GM20000 (cell line): ENCODE measurements around the gene CCDC88C.
"Not testable (repeated sequence)": the region's sequence is repeated elsewhere in the genome, so short reads cannot be mapped to it uniquely, and the experiment has no call there.

Experiments used
- DNase-seq: peaks from one replicate; pipeline ENCODE4 v3.0.0; 2012; ENCODE audit warnings: low spot score
- TF ChIP-seq, protein P1 (sequence below): IDR thresholded peaks from 2 replicates; pipeline ENCODE4 v1.5.1; 2012; ENCODE audit warnings: mild to moderate bottlenecking, control low read depth; ENCODE audit errors: extremely low read depth, missing control alignments

The CCDC88C gene

DNA sequence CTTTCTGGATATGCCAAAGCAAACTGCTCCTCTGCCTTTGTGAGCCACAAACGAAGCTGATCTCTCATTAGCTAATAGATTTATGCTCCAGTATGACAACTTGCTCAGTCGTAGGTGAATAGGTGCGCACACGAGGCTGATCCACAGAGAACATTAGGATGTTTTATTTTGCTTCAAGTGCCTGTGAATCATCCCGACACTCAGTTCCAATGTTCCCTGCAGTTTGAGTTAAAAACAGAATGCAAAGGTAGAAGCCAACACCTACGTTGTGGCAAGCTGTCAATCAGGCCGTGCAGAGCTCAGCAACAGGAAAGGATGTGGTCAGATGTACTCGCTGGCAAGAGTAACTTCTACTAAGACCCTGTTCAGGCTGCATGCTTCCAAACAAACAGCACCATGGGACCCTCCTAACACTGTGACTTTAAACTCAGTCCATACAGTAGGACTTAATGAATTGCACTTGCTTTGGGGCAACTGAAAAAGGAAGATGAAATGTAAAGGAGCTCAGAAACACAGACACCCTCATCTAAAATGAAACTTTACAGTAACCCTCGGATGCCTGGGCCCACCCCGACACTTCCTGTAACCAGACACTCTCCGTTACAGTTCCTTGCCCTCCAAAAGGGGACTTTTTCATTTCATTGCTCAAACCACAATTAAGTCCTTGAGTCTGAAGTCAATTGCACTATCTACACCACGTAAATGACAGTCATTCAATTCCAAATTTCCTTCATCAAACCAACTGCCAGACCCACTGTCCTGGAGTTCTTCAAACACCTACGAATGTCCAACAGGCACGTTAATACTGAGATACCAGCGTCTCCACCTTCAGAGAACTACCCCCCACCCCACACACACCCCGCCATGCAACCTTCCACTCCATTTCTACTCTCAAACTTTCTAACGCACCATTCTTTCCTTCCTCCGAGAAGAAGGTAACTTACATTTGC is 1.6 kb downstream of the CCDC88C start:
- peak; percentile 87 for DNase-seq

GRCh38 chr14:91414475-91414833 is 3.2 kb downstream of the CCDC88C start:
- no peak for DNase-seq
- TF ChIP-seq, protein P1, sequence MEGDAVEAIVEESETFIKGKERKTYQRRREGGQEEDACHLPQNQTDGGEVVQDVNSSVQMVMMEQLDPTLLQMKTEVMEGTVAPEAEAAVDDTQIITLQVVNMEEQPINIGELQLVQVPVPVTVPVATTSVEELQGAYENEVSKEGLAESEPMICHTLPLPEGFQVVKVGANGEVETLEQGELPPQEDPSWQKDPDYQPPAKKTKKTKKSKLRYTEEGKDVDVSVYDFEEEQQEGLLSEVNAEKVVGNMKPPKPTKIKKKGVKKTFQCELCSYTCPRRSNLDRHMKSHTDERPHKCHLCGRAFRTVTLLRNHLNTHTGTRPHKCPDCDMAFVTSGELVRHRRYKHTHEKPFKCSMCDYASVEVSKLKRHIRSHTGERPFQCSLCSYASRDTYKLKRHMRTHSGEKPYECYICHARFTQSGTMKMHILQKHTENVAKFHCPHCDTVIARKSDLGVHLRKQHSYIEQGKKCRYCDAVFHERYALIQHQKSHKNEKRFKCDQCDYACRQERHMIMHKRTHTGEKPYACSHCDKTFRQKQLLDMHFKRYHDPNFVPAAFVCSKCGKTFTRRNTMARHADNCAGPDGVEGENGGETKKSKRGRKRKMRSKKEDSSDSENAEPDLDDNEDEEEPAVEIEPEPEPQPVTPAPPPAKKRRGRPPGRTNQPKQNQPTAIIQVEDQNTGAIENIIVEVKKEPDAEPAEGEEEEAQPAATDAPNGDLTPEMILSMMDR: no peak

More for the DNA sequence above, 1.6 kb downstream of the CCDC88C start:
- TF ChIP-seq, protein P1: no peak

DNA sequence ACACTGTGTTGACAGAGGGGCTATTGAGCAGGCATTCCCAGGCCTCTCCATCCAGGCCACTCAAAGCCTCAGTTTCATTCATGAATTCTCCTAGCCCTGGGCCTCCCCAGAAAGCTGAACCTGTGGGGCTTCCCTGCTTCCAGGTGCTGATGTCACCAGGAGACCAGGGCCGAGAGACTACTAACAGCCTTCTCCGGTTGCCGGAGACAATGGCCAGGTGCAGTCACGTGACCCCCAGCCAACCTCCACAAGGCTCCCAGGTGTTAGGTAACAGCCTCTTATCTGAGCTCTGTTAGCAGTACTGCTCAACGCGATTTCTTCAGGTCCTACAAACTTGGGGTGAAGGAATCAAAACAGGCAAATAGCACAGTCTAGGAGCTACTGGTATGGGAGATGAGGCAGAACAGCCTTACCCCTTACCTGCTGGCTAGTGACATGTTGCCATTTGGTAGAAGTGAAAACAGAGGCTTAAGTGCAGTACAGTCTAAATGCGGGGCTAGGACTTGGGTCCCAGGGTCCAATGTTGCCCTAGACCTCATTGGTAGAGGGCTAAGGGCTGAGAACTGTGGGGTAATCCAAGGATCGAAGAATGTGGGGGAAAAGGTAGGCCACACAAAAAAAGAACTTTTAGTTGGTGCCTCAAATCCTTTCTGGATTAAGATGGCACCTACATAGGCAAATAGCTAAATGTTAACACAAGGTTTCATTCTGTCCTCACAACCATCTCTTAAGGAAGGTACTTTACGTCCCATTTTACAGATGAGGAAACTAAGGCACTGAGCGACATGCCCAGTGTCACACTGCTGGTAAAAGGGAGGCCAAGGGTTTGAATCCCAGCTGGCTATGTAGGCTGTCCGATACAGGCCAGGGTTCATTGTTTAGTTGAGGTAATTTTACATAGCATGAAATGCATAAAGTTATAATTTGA is 3.8 kb downstream of the CCDC88C start:
- no peak for DNase-seq
- TF ChIP-seq, protein P1: no peak

DNA sequence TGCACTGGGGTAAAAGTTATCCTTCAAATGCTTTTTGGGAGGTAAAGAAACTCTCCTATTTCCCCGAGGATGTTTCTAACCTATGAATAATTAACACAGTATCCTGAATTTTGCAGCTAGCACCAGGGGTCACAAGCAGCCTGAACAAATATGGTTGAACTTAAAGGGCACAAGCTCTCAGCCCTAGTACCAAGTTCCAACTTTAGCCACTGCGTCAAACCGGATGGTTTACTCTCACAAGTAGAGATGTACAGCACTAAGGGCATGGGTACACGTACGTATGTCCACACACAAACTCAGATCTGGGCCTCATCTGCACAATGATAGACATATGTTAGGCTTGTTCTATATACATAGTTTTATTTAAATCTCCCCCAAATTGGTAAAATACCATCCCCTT is 4.7 kb downstream of the CCDC88C start:
- TF ChIP-seq, protein P1: no peak
- DNase-seq: no peak

DNA sequence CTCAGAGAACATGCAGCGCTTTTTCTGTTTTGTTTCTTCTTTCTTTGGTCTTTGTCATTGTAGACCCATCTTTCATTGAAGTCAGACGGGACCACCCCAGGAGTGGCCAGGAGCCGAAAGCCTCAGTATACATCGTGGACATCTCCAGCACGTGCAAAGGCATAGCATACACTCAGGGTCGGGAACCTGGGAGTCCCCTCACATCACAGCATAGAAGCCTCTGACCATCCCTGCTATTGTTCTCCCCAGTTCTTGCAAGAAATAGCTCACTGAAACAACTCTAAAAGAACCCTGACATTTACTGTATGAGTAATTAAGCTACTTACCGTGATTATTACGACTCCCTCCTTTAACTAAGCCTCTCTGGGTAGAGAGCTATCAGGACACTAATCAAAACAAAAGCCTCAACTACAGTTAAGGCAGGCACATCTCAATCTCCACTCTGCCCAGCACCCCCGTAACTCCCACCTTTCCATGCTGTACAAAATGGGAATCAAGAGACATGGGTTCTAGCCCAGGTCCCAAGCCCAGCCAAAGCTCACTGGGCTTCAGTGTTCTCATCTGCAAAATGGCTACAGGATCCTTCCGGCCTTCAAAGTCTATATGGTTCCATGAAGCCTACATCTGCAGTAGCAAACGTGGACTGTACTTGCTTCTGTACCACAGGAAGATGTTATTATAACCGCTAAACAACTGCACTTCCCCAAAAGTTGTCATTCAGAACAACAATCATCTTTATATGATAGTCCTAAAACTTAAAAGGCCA is 6.7 kb downstream of the CCDC88C start:
- TF ChIP-seq, protein P1: no peak
- DNase-seq: peak; percentile 38

DNA sequence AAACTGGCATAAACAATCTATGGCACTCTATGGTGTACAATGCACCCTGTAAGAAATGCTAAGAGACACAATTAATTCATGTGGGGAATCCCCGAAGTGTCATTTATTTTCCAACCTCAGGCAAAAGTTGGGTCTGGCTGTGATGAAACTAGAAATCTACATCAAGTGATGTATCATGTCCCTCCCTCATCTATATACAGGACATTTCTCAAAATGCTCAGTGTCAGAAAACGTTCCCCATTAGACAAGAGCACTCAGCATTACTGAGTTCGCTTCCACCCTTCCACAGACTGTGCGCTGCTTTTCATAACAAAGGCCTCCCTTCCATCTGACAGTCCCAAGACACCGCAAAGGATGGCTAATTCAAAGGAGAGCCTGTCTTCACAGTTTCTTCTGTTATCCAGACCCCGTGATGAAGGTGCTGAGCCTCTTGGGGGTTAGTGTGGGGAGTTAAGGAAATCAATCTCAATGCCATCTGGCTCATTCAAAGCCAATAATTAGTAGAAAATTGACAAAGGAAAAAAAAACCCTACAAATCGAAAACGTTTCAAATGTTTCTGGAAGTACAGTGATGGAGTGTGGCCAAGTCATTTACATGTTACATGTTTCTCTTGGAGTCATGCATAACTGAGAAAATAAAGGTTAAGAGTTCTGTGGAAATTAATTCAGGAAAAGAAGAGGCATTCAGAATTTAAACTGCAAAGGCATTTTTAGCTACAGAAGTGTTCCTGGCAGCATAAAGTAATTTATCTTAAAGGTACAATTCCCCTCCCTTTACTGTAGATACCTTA is 7.5 kb downstream of the CCDC88C start:
- TF ChIP-seq, protein P1: no peak
- no peak for DNase-seq

DNA sequence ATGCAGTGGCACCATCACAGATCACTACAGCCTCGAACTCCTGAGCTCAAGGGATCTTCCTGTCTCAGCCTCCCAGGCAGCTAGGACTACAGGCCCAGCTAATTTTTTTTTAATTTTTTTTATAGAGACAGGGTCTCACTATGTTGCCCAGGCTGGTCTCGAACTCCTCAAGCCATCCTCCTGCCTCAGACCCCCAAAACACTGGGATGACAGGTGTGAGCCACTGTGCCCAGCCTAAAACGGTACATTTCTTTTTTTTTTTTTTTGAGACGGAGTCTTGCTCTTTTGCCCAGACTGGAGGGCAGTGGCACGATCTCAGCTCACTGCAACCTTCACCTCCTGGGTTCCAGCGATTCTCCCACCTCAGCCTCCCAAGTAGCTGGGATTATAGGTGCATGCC is 8.4 kb downstream of the CCDC88C start:
- DNase-seq: not testable (repeated sequence)
